Sigmoid colon (tissue), 7 donors: ENCODE data around the gene HORMAD2. TPM values are rescaled to one million over a fixed set of nuclear protein-coding genes. Genes with fewer than 3 reads are reported as not detected.
A peak's percentile ranks its signal among the peaks of the same experiment; 100 is the strongest.

Source experiments
- DNase-seq: peaks from one replicate; pipeline ENCODE4 v3.0.0-alpha.2; 2019
- H3K27ac ChIP-seq, 4 donors: fragments of 200-600 bp; sonication (generic); one replicate each; pipeline ENCODE4 v1.5.1; 2016 to 2019; ENCODE audit warnings: mild to moderate bottlenecking in 1 of 4
- H3K27me3 ChIP-seq, 3 donors: fragments of 200-600 bp; sonication (generic); one replicate each; pipeline ENCODE4 v1.5.1; 2019; ENCODE audit warnings: mild to moderate bottlenecking in 1 of 3
- H3K36me3 ChIP-seq, 4 donors: fragments of 200-600 bp; sonication (generic); one replicate each; pipeline ENCODE4 v1.5.1; 2016 to 2019
- H3K4me1 ChIP-seq, 4 donors: fragments of 200-600 bp; sonication (generic); one replicate each; pipeline ENCODE4 v1.5.1; 2017 to 2019
- H3K4me3 ChIP-seq, 4 donors: fragments of 200-600 bp; sonication (generic); one replicate each; pipeline ENCODE4 v1.5.1; 2017 to 2019; ENCODE audit warnings: mild to moderate bottlenecking in 2 of 4, moderate library complexity in 1 of 4
- H3K9me3 ChIP-seq, 4 donors: fragments of 200-600 bp in 3 of 4; sonication (generic) in 3 of 4; one replicate each; pipeline versions ENCODE4 v1.5.1 to v1.6.1; 2013 to 2019
- EP300 ChIP-seq, 4 donors: sonication (generic); formaldehyde crosslinking; IDR thresholded peaks; one replicate each; pipeline ENCODE4 v1.6.1; 2017; ENCODE audit warnings: antibody characterized with exemption in 4 of 4
- POLR2A ChIP-seq, 2 donors: fragments of 450-650 bp; IDR thresholded peaks; one replicate each; pipeline ENCODE4 v1.6.1; 2016; ENCODE audit warnings: antibody characterized with exemption in 2 of 2, mild to moderate bottlenecking in 2 of 2, moderate library complexity in 2 of 2
- POLR2AphosphoS5 ChIP-seq, 4 donors: sonication (generic); formaldehyde crosslinking; IDR thresholded peaks; one replicate each; pipeline ENCODE4 v1.6.1; 2017; ENCODE audit warnings: antibody characterized with exemption in 4 of 4
- WGBS, 2 donors: extraction: QIAGEN DNeasy Blood & Tissue Kit; methylation state at CpG; one replicate each; pipeline ENCODE4 v1.1.7; 2013; 5-methylcytosine and 5-hydroxymethylcytosine counted together
- intact Hi-C: fragments of 100-400 bp; cut with DNase I; formaldehyde crosslinking; loops from one replicate; pipeline ENCODE4 v1.15.1; 2023
- polyA plus RNA-seq, 3 donors: library from polyadenylated mRNA; stranded (reverse); fragments of 200-250 nt; gene quantifications; one replicate each; pipeline ENCODE4 v1.2.3, GENCODE V29; 2013
- total RNA-seq, 4 donors: library from RNA; depleted of rRNA; stranded (reverse); fragments of >200 nt; gene quantifications; one replicate each; pipeline ENCODE4 v1.1.0, GENCODE V29; 2016
- TF ChIP-seq, protein P1 (sequence below), 4 experiments: fragments of 450-650 bp in 3 of 4; fragments of 200-600 bp in 1 of 4; IDR thresholded peaks; one replicate each; pipeline ENCODE4 v1.5.1; 2016 to 2019; ENCODE audit warnings: antibody characterized with exemption in 4 of 4, mild to moderate bottlenecking in 3 of 4, moderate library complexity in 2 of 4
- donor health status: healthy with polysubstance abuse.
- donor health status: Bipolar disorder and iron deficiency.
- donor health status: healthy.

Gene HORMAD2
- total and polyA plus RNA-seq, 7 donors = not detected

DNA sequence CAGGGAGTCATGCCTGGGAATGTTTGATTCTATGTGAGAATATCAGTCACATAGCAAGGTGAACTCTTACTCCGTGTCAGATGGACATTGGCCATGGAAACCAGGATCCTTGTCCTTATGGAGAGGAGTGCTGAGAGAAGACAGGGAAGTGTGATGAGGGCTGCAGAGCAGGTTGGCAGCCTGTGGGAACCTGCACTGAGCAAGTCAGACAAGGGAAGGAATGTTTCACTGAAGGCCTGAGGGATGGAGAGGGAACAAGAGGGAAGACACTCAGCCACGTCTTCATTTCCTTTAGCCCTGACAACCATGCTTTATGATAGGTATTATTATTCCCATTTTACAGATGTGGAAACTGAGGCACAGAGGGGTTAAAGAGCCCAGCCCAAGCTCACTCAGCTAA is 38.4 kb upstream of the HORMAD2 start:
- H3K36me3 ChIP-seq = no peaks in the 10 kb centered on the region
- DNase-seq = peak; percentile 26
- WGBS, 2 donors = 94 to 96% methylated on average over 2 of the region's 2 CpGs
- TF ChIP-seq, protein P1, sequence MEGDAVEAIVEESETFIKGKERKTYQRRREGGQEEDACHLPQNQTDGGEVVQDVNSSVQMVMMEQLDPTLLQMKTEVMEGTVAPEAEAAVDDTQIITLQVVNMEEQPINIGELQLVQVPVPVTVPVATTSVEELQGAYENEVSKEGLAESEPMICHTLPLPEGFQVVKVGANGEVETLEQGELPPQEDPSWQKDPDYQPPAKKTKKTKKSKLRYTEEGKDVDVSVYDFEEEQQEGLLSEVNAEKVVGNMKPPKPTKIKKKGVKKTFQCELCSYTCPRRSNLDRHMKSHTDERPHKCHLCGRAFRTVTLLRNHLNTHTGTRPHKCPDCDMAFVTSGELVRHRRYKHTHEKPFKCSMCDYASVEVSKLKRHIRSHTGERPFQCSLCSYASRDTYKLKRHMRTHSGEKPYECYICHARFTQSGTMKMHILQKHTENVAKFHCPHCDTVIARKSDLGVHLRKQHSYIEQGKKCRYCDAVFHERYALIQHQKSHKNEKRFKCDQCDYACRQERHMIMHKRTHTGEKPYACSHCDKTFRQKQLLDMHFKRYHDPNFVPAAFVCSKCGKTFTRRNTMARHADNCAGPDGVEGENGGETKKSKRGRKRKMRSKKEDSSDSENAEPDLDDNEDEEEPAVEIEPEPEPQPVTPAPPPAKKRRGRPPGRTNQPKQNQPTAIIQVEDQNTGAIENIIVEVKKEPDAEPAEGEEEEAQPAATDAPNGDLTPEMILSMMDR (IDR thresholded peaks at IDR 0.05) = no peak
- TF ChIP-seq EP300 (IDR thresholded peaks at IDR 0.05) (no peak), POLR2A (IDR thresholded peaks at IDR 0.05) (no peak), POLR2AphosphoS5 (IDR thresholded peaks at IDR 0.05) (no peak)
- H3K27me3 ChIP-seq = peaks cover 0 to 11% (median 6%) of the 10 kb centered on the region in 3 donors
- H3K27ac ChIP-seq = no peak overlapping the region
- H3K4me3 ChIP-seq = no peak overlapping the region
- intact Hi-C loops = no loop called here
- no peaks in the 10 kb centered on the region for H3K9me3 ChIP-seq
- no peaks in the 10 kb centered on the region for H3K4me1 ChIP-seq

DNA sequence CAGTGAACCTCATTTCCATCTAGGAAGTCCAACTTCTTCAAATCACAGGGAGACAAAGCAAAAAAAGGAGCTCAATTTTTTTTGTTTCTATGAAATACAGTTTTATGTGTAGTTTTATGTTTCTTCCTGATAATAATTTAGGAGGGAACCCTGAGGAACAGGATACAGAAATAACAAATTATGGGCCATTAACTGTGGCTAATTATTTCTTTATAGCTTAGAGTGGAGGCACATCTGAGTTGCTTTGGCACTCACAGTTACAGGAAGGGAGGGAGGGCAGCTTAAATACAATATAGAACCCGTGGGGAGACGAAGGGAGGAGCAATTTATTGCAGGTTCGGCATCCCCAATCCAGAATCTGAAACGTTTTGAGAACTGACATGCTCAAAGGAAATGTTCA is 37.1 kb upstream of the HORMAD2 start:
- Histone ChIP-seq H3K27me3 (peaks cover 0 to 11% (median 6%) of the 10 kb centered on the region in 3 donors), H3K4me1 (no peaks in the 10 kb centered on the region), H3K36me3 (no peaks in the 10 kb centered on the region), H3K27ac (no peak overlapping the region), H3K4me3 (no peak overlapping the region), H3K9me3 (no peaks in the 10 kb centered on the region)
- intact Hi-C loops = no loop called here
- TF ChIP-seq POLR2A (IDR thresholded peaks at IDR 0.05) = no peak
- TF ChIP-seq POLR2AphosphoS5 (IDR thresholded peaks at IDR 0.05) = no peak
- TF ChIP-seq, protein P1 (IDR thresholded peaks at IDR 0.05) = no peak
- no peak for TF ChIP-seq EP300 (IDR thresholded peaks at IDR 0.05)
- 38 to 57% methylated on average over 4 of the region's 4 CpGs for WGBS, 2 donors
- no peak for DNase-seq

DNA sequence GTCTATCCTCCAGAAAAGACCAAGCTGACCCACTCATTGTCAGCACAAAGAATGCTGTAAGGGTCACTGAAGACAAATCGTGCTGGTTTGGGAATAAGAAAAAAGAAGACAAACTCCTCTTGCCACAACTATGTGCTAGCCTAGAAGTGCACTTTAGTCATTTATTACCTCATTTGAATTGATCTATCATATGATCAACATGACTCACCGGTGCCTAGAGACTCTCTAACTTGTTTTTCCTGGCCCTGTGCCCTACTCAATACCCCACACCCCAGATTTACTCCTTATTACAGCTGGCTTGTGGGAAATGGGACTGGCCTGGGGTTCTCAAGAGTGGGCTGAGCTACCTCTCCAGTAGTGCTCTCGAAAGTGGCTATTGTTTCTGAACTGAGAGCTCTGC is 35.9 kb upstream of the HORMAD2 start:
- Histone ChIP-seq H3K27ac (no peak overlapping the region), H3K36me3 (no peaks in the 10 kb centered on the region), H3K4me3 (no peak overlapping the region), H3K9me3 (no peaks in the 10 kb centered on the region), H3K4me1 (no peaks in the 10 kb centered on the region), H3K27me3 (peaks cover 0 to 11% (median 6%) of the 10 kb centered on the region in 3 donors)
- peak; percentile 53 for DNase-seq
- TF ChIP-seq EP300 (IDR thresholded peaks at IDR 0.05) (no peak), POLR2A (IDR thresholded peaks at IDR 0.05) (no peak), POLR2AphosphoS5 (IDR thresholded peaks at IDR 0.05) (no peak)
- TF ChIP-seq, protein P1 (IDR thresholded peaks at IDR 0.05) = no peak
- WGBS, 2 donors = 10 to 60% methylated on average over 3 of the region's 3 CpGs
- intact Hi-C loops = no loop called here

DNA sequence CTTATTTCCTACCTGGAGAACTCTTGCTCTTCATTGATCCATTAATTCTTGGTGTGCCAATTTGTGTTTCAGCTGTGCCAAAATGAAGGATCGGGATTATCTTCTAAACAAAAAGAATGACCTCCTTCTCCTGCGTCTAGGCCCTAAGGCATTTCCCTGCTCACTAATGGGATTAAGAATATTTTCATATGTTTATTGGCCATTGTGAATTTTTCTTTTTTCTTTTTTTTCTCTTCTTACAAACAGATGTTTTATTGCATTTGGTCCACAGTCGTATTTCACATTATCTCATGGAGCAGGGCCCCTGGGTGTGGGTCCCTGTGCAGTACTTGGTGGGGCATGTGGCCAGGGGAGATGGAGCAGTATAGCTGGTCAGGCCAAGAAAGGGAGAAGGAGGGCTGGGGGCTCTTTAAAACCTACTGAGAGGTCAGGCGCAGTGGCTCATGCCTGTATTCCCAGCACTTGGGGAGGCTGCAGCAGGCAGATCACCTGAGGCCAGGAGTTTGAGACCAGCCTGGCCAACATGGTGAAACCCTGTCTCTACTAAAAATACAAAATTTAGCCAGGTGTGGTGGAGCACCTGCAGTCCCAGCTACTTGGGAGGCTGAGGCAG is 35.3 kb upstream of the HORMAD2 start:
- Histone ChIP-seq H3K4me1 (no peaks in the 10 kb centered on the region), H3K4me3 (no peak overlapping the region), H3K9me3 (no peaks in the 10 kb centered on the region), H3K27ac (no peak overlapping the region), H3K36me3 (no peaks in the 10 kb centered on the region), H3K27me3 (peaks cover 0 to 11% (median 6%) of the 10 kb centered on the region in 3 donors)
- intact Hi-C loops = no loop called here
- TF ChIP-seq EP300 (IDR thresholded peaks at IDR 0.05) (no peak), POLR2AphosphoS5 (IDR thresholded peaks at IDR 0.05) (no peak), POLR2A (IDR thresholded peaks at IDR 0.05) (no peak)
- TF ChIP-seq, protein P1 (IDR thresholded peaks at IDR 0.05) = no peak
- 78 to 87% methylated on average over 4 of the region's 4 CpGs for WGBS, 2 donors
- DNase-seq = peak; percentile 54

DNA sequence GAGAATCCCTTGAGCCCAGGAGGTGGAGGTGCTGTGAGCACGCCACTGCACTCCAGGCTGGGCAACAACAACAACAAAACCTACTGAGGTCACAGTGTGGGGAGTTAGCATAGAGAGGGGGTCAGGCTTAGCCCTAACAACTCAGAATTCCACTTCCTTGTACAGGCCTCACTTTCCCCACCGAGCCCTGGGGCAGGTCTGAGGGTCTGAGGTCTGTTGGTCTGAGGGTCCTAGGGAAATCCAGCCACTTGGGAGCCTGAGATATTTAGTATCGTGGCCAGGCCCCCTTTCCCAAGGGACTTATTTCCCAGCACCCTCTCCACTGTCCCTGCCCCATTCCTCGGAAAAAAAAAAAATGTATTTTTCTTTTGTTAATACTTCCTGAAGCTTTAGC is 34.8 kb upstream of the HORMAD2 start:
- Histone ChIP-seq H3K4me1 (no peaks in the 10 kb centered on the region), H3K27ac (no peak overlapping the region), H3K4me3 (no peak overlapping the region), H3K27me3 (peaks cover 0 to 11% (median 6%) of the 10 kb centered on the region in 3 donors), H3K9me3 (no peaks in the 10 kb centered on the region), H3K36me3 (no peaks in the 10 kb centered on the region)
- 76 to 89% methylated on average over 4 of the region's 4 CpGs for WGBS, 2 donors
- TF ChIP-seq POLR2AphosphoS5 (IDR thresholded peaks at IDR 0.05) = no peak
- TF ChIP-seq, protein P1 (IDR thresholded peaks at IDR 0.05) = no peak
- TF ChIP-seq EP300 (IDR thresholded peaks at IDR 0.05) = no peak
- no peak for TF ChIP-seq POLR2A (IDR thresholded peaks at IDR 0.05)
- intact Hi-C loops = no loop called here
- DNase-seq = peak; percentile 22
